A673 (cell line): ENCODE results near the gene TMPRSS6. TPM values are rescaled to one million over a fixed set of nuclear protein-coding genes. Genes with fewer than 3 reads are reported as not detected.

Experiments
- BruUV-seq: library from RNA; stranded (reverse); fragments of 400-500 nt; replicated peaks from 2 replicates; lab custom pipeline; 2021; lab: Mats Ljungman, UMichigan
- CTCF ChIA-PET: fragments of 300-600 bp; sonication (Branson Sonifier 250); formaldehyde crosslinking; loops from one replicate; lab custom pipeline; 2022; ENCODE audit warnings: antibody characterized with exemption; lab: Charles Lee
- POLR2A ChIA-PET: fragments of 300-600 bp; sonication (Branson Sonifier 250); formaldehyde crosslinking; loops from one replicate; lab custom pipeline; 2022; ENCODE audit warnings: antibody characterized with exemption; ENCODE audit not compliant: low non-redundant PET; lab: Charles Lee
- DNase-seq: peaks from one replicate; pipeline ENCODE4 v3.0.0-alpha.2; 2015; ENCODE audit warnings: low spot score
- H3K27ac ChIP-seq: fragments of 200-600 bp; sonication (generic); 2 replicates; pipeline ENCODE4 v1.5.1; 2016; ENCODE audit warnings: mixed run types, low read depth, mild to moderate bottlenecking, mixed read lengths, antibody characterized with exemption, low read length; ENCODE audit not compliant: poor library complexity, severe bottlenecking
- H3K27me3 ChIP-seq: fragments of 200-600 bp; sonication (generic); replicated peaks from 2 replicates; pipeline ENCODE4 v1.6.1; 2017; ENCODE audit warnings: mixed run types, low read depth, mild to moderate bottlenecking, mixed read lengths, antibody characterized with exemption, low read length; ENCODE audit not compliant: insufficient read depth, poor library complexity
- H3K36me3 ChIP-seq: fragments of 200-600 bp; sonication (generic); 2 replicates; pipeline ENCODE4 v1.6.1; 2016; ENCODE audit warnings: mixed run types, mild to moderate bottlenecking, mixed read lengths, antibody characterized with exemption, low read length; ENCODE audit not compliant: insufficient read depth, poor library complexity, severe bottlenecking
- H3K4me1 ChIP-seq: fragments of 200-600 bp; sonication (generic); 2 replicates; pipeline ENCODE4 v1.6.1; 2017; ENCODE audit warnings: mixed run types, mild to moderate bottlenecking, mixed read lengths, antibody characterized with exemption, low read length; ENCODE audit not compliant: insufficient read depth, poor library complexity, severe bottlenecking
- H3K4me3 ChIP-seq: fragments of 200-600 bp; sonication (generic); 2 replicates; pipeline ENCODE4 v1.5.1; 2016; ENCODE audit warnings: low read depth, mixed run types, mild to moderate bottlenecking, mixed read lengths, low read length; ENCODE audit not compliant: poor library complexity, severe bottlenecking
- H3K9me3 ChIP-seq: fragments of 200-600 bp; sonication (generic); 2 replicates; pipeline ENCODE4 v1.6.1; 2016; ENCODE audit warnings: mixed run types, low read depth, mild to moderate bottlenecking, mixed read lengths, antibody characterized with exemption, low read length; ENCODE audit not compliant: poor library complexity, severe bottlenecking
- EZH2 ChIP-seq: fragments of 200-600 bp; sonication (generic); IDR thresholded peaks from 2 replicates; pipeline ENCODE4 v1.6.1; 2017; ENCODE audit warnings: borderline replicate concordance, low read depth, mild to moderate bottlenecking, mixed read lengths, antibody characterized with exemption, low read length; ENCODE audit not compliant: poor library complexity, severe bottlenecking
- intact Hi-C: fragments of 100-400 bp; cut with micrococcal nuclease; formaldehyde crosslinking; loops from one replicate; pipeline ENCODE4 v1.10.0; 2022; ENCODE audit not compliant: unreplicated experiment
- total RNA-seq: library from RNA; stranded (reverse); gene quantifications from 2 replicates; pipeline ENCODE4 v1.2.3, GENCODE V29; 2021
- TF ChIP-seq, protein P1 (sequence below): fragments of 300-800, 200-600 bp; sonication (generic); conservative IDR thresholded peaks from 2 replicates; pipeline ENCODE4 v1.5.1; 2017; ENCODE audit warnings: low read depth, mild to moderate bottlenecking, antibody characterized with exemption, low read length, moderate library complexity, mixed read lengths

TMPRSS6 gene
- total RNA-seq, 1 experiment from 2014 or later = not detected

DNA sequence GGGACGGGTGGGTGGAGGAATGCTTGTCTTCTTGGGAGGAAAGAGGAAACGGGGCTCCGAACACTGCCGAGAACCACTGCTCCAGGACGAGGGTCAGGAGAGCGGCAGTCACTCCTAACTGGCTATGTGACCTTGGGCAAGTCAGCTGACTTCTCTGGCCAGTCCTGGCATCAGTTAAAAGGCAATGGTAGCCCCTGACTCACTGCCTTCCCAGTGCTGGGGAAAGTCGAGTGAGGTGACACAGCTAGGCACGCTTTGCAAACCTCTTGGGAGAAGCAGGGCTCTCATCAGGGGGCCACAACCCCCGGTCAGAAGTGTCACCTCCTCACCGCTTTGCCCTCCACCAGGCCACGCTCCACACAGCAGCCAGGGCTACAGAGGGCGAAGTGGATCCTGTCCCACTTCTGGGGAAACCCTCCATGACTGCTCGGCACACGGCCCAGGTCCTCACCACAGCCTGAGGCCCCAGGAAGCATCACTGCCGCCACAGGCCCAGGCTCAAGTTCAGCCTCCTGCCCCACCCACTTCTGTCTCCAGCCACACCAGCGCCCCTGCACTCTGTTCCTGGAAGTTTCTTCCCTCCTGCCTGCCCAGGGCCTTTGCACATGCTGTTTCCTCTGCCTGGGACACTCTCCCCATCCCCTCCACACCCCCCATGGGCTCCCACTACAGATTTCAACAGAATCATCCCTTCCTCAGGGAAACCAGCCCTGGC, 23.9 kb upstream of the TMPRSS6 start:
- POLR2A ChIA-PET = no interaction called here
- H3K4me3 ChIP-seq = no peak overlapping the region
- intact Hi-C loops = no loop called here
- TF ChIP-seq EZH2 = no peak
- TF ChIP-seq, protein P1, sequence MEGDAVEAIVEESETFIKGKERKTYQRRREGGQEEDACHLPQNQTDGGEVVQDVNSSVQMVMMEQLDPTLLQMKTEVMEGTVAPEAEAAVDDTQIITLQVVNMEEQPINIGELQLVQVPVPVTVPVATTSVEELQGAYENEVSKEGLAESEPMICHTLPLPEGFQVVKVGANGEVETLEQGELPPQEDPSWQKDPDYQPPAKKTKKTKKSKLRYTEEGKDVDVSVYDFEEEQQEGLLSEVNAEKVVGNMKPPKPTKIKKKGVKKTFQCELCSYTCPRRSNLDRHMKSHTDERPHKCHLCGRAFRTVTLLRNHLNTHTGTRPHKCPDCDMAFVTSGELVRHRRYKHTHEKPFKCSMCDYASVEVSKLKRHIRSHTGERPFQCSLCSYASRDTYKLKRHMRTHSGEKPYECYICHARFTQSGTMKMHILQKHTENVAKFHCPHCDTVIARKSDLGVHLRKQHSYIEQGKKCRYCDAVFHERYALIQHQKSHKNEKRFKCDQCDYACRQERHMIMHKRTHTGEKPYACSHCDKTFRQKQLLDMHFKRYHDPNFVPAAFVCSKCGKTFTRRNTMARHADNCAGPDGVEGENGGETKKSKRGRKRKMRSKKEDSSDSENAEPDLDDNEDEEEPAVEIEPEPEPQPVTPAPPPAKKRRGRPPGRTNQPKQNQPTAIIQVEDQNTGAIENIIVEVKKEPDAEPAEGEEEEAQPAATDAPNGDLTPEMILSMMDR = no peak
- no peak for DNase-seq
- no peaks in the 10 kb centered on the region for H3K4me1 ChIP-seq
- no peaks in the 10 kb centered on the region for H3K27me3 ChIP-seq
- H3K27ac ChIP-seq = no peak overlapping the region
- H3K36me3 ChIP-seq = no peaks in the 10 kb centered on the region
- no peaks in the 10 kb centered on the region for H3K9me3 ChIP-seq
- CTCF ChIA-PET = no interaction called here
- no TSS peak for BruUV-seq

DNA sequence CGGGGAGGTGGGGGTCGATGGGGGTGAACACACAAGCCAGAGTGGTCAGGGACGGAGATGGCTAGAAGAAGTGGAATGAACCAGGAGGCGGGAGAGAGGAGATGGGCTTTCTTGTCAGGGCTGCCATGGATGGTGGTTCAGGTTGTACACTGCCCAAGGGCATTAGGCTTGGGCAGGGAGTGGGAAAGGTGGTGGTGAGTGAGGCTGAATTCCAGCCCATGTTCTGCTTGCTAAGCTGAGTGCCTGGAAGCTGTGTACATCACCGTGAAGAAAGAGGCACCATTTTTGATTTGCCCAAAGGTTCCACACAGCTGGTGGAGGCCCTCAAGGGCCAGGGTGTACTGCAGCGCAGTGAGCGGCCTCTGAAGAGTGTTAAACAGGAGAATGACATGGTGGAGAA, 23.3 kb upstream of the TMPRSS6 start:
- CTCF ChIA-PET = no interaction called here
- intact Hi-C loops = no loop called here

GRCh38 chr22:37129866-37130441, 20.4 kb upstream of the TMPRSS6 start:
- no peak overlapping the region for H3K27ac ChIP-seq
- DNase-seq = no peak
- BruUV-seq = no TSS peak
- H3K4me3 ChIP-seq = no peak overlapping the region
- ChIA-PET CTCF (no interaction called here), POLR2A (no interaction called here)
- H3K27me3 ChIP-seq = no peaks in the 10 kb centered on the region
- no peaks in the 10 kb centered on the region for H3K4me1 ChIP-seq
- TF ChIP-seq EZH2 = no peak
- TF ChIP-seq, protein P1 = no peak
- H3K9me3 ChIP-seq = no peaks in the 10 kb centered on the region
- intact Hi-C loops = no loop called here
- H3K36me3 ChIP-seq = no peaks in the 10 kb centered on the region

More for the DNA sequence above, 23.3 kb upstream of the TMPRSS6 start:
- TF ChIP-seq, protein P1 = no peak
- no peak for TF ChIP-seq EZH2
- Histone ChIP-seq H3K9me3 (no peaks in the 10 kb centered on the region), H3K36me3 (no peaks in the 10 kb centered on the region), H3K27ac (no peak overlapping the region), H3K27me3 (no peaks in the 10 kb centered on the region), H3K4me1 (no peaks in the 10 kb centered on the region), H3K4me3 (no peak overlapping the region)
- DNase-seq = no peak
- POLR2A ChIA-PET = no interaction called here
- BruUV-seq = no TSS peak
